Measurements from ENCODE around the gene ZC3H12D. TPM values are rescaled to one million over a fixed set of nuclear protein-coding genes. Genes with fewer than 3 reads are reported as not detected.

ZC3H12D gene
- 1 to 10 TPM; 4.3 to 4.9 TPM for total RNA-seq

- Histone ChIP-seq H3K36me3 (no peaks in the 10 kb centered on the region), H3K9me3 (no peaks in the 10 kb centered on the region), H3K27me3 (no peaks in the 10 kb centered on the region), H3K9ac (ENCODE audit: low read depth in 2 of 2, low read length in 2 of 2) (peak within 1 kb of the TSS; percentile 52 to 71), H3K4me1 (peaks cover 7% of the 10 kb centered on the region), H3K27ac (peak within 1 kb of the TSS; percentile 86), H3K4me3 (peak within 1 kb of the TSS; percentile 25)
- TF ChIP-seq CTCF (IDR thresholded peaks at IDR 0.05) = no peak
- intact Hi-C loops (cut with DNase I) = no loop called here
- DNase-seq = peak; percentile 87
These were observed at the start of gene ZC3H12D for GRCh38 chr6:149484733-149485700. Gene ZC3H12D, minus strand, starts transcription at chr6:149485014. Its CDS starts 10,471 bp downstream, at chr6:149474543.

DNA sequence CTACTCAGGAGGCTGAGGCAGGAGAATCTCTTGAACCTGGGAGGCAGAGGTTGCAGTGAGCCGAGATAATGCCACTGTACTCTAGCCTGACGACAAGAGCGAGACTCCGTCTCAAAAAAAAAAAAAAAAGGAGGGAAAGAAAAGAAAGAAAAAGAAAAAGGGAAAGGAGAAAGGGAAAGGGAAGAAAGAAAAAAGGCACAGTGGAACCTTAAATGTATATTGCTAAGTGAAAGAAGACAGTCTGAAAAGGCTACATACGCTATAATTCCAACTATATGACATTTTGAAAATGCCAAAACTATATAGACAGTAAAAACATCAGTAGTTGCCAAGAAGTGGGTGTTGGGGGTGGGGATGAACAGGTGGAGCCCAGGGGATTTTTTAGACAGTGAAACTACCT lies 44.8 kb upstream of the ZC3H12D start:
- no peak for TF ChIP-seq CTCF (IDR thresholded peaks at IDR 0.05)
- H3K27ac ChIP-seq = no peak overlapping the region
- no peaks in the 10 kb centered on the region for H3K9me3 ChIP-seq
- intact Hi-C loops (cut with DNase I) = no loop called here
- no peak overlapping the region for H3K9ac ChIP-seq (ENCODE audit: low read depth in 2 of 2, low read length in 2 of 2)
- H3K4me1 ChIP-seq = no peaks in the 10 kb centered on the region
- no peaks in the 10 kb centered on the region for H3K27me3 ChIP-seq
- no peaks in the 10 kb centered on the region for H3K36me3 ChIP-seq
- DNase-seq = no peak
- no peak overlapping the region for H3K4me3 ChIP-seq

GRCh38 chr6:149515494-149515893 lies 30.7 kb upstream of the ZC3H12D start:
- peaks cover 4% of the 10 kb centered on the region for H3K36me3 ChIP-seq
- no peak for DNase-seq
- intact Hi-C loops (cut with DNase I) = loop anchor here (5.0 to 10.0 kb wide), 3 partner anchors 78 to 941 kb away; no protein-coding TSS in a partner anchor

GRCh38 chr6:149513915-149514314 lies 29.1 kb upstream of the ZC3H12D start:
- Histone ChIP-seq H3K9me3 (no peaks in the 10 kb centered on the region), H3K4me1 (no peaks in the 10 kb centered on the region), H3K4me3 (no peak overlapping the region), H3K27me3 (no peaks in the 10 kb centered on the region), H3K27ac (no peak overlapping the region), H3K36me3 (peaks cover 4% of the 10 kb centered on the region), H3K9ac (ENCODE audit: low read depth in 2 of 2, low read length in 2 of 2) (no peak overlapping the region)
- no peak for TF ChIP-seq CTCF (IDR thresholded peaks at IDR 0.05)
- intact Hi-C loops (cut with DNase I) = loop anchor here (10.0 kb wide), 1 partner anchor 939 kb away; no protein-coding TSS in a partner anchor
- no peak for DNase-seq

More at GRCh38 chr6:149515494-149515893, 30.7 kb upstream of the ZC3H12D start:
- Histone ChIP-seq H3K4me3 (no peak overlapping the region), H3K9ac (ENCODE audit: low read depth in 2 of 2, low read length in 2 of 2) (no peak overlapping the region), H3K9me3 (no peaks in the 10 kb centered on the region), H3K4me1 (no peaks in the 10 kb centered on the region), H3K27ac (no peak overlapping the region), H3K27me3 (no peaks in the 10 kb centered on the region)
- TF ChIP-seq CTCF (IDR thresholded peaks at IDR 0.05) = no peak

- no peak overlapping the region for H3K9ac ChIP-seq (ENCODE audit: low read depth in 2 of 2, low read length in 2 of 2)
- H3K27me3 ChIP-seq = no peaks in the 10 kb centered on the region
- no peak for DNase-seq
- H3K4me1 ChIP-seq = no peaks in the 10 kb centered on the region
- no peak overlapping the region for H3K27ac ChIP-seq
- H3K9me3 ChIP-seq = no peaks in the 10 kb centered on the region
- no peaks in the 10 kb centered on the region for H3K36me3 ChIP-seq
- intact Hi-C loops (cut with DNase I) = loop anchor here (10.0 kb wide), 1 partner anchor 936 kb away; no protein-coding TSS in a partner anchor
- no peak overlapping the region for H3K4me3 ChIP-seq
- TF ChIP-seq CTCF (IDR thresholded peaks at IDR 0.05) = no peak
These were observed 26.1 kb upstream of the ZC3H12D start for GRCh38 chr6:149510793-149511512.
